Activated CD8-positive, alpha-beta T cell treated with anti-CD3 and anti-CD28 coated beads for 36 hours (primary cell): ENCODE results near the gene TTN. TPM values are rescaled to one million over a fixed set of nuclear protein-coding genes. Genes with fewer than 3 reads are reported as not detected.

Experiments used
- ATAC-seq: fragments of 200-7000 bp; cut with Tn5 transposase; one replicate; pipeline ENCODE4 v1.10.0; 2021; ENCODE audit warnings: mild to moderate bottlenecking, moderate library complexity
- CTCF ChIA-PET: fragments of 350-600 bp; sonication (Branson Sonifier 250); formaldehyde crosslinking; loops from one replicate; lab custom pipeline; 2021; ENCODE audit warnings: antibody characterized with exemption; lab: Charles Lee
- POLR2A ChIA-PET: fragments of 350-600 bp; sonication (Branson Sonifier 250); formaldehyde crosslinking; loops from one replicate; lab custom pipeline; 2021; ENCODE audit warnings: antibody characterized with exemption; lab: Charles Lee
- DNase-seq: peaks from one replicate; pipeline ENCODE4 v3.0.0-alpha.2; 2020
- H3K27ac Mint-ChIP-seq: one replicate; pipeline ENCODE4 v1.8.0; 2021; ENCODE audit warnings: mild to moderate bottlenecking, mixed read lengths
- H3K27me3 Mint-ChIP-seq: one replicate; pipeline ENCODE4 v1.8.0; 2021; ENCODE audit warnings: mixed read lengths
- H3K36me3 Mint-ChIP-seq: one replicate; pipeline ENCODE4 v1.8.0; 2021; ENCODE audit warnings: low read depth, mixed read lengths
- H3K4me1 Mint-ChIP-seq: one replicate; pipeline ENCODE4 v1.8.0; 2021; ENCODE audit warnings: low read depth, mixed read lengths
- H3K4me3 Mint-ChIP-seq: one replicate; pipeline ENCODE4 v1.8.0; 2021; ENCODE audit warnings: mild to moderate bottlenecking, moderate library complexity, mixed read lengths
- H3K9me3 Mint-ChIP-seq: one replicate; pipeline ENCODE4 v1.8.0; 2021; ENCODE audit warnings: mixed read lengths
- CTCF ChIP-seq: fragments of 200-600 bp; IDR thresholded peaks from one replicate; pipeline ENCODE4 v1.8.0; 2022; ENCODE audit warnings: antibody characterized with exemption, mild to moderate bottlenecking
- intact Hi-C: fragments of 100-400 bp; cut with micrococcal nuclease; formaldehyde crosslinking; loops from one replicate; pipeline ENCODE4 v1.10.0; 2022
- total RNA-seq, 2 experiments: library from RNA; stranded (reverse); gene quantifications; one replicate each; pipeline ENCODE4 v1.2.3, GENCODE V29; 2021

TTN gene
- total RNA-seq, 2 experiments from 2014 or later: 2.8 to 4.3 TPM

GRCh38 chr2:178828486-178828881, 21.3 kb upstream of the TTN start:
- no peak for DNase-seq
- no peak overlapping the region for H3K27ac Mint-ChIP-seq
- peaks cover 2% of the 10 kb centered on the region for H3K36me3 Mint-ChIP-seq
- no peak for ATAC-seq
- no peaks in the 10 kb centered on the region for H3K27me3 Mint-ChIP-seq
- H3K4me3 Mint-ChIP-seq: no peak overlapping the region
- H3K4me1 Mint-ChIP-seq: peaks cover 9% of the 10 kb centered on the region
- intact Hi-C loops: no loop called here
- H3K9me3 Mint-ChIP-seq: peaks cover 8% of the 10 kb centered on the region
- ChIA-PET POLR2A (no interaction called here), CTCF (interaction anchor here (0.8 kb wide), 1 partner anchor 62 kb away, joined by 4 read pairs; no protein-coding TSS in a partner anchor)
- no peak for TF ChIP-seq CTCF

GRCh38 chr2:178827739-178828485, 20.7 kb upstream of the TTN start:
- H3K36me3 Mint-ChIP-seq: peaks cover 2% of the 10 kb centered on the region
- TF ChIP-seq CTCF: no peak
- CTCF ChIA-PET: interaction anchor here (0.8 kb wide), 1 partner anchor 63 kb away, joined by 4 read pairs; no protein-coding TSS in a partner anchor
- POLR2A ChIA-PET: no interaction called here
- H3K4me1 Mint-ChIP-seq: peaks cover 9% of the 10 kb centered on the region
- H3K4me3 Mint-ChIP-seq: no peak overlapping the region
- no peaks in the 10 kb centered on the region for H3K27me3 Mint-ChIP-seq
- ATAC-seq (no peak), DNase-seq (no peak)
- intact Hi-C loops: no loop called here
- peaks cover 8% of the 10 kb centered on the region for H3K9me3 Mint-ChIP-seq
- no peak overlapping the region for H3K27ac Mint-ChIP-seq

- intact Hi-C loops: no loop called here
- Mint-ChIP-seq H3K27me3 (no peaks in the 10 kb centered on the region), H3K27ac (no peak overlapping the region), H3K36me3 (peaks cover 2% of the 10 kb centered on the region), H3K4me3 (no peak overlapping the region), H3K9me3 (peaks cover 8% of the 10 kb centered on the region), H3K4me1 (peaks cover 9% of the 10 kb centered on the region)
- ChIA-PET POLR2A (no interaction called here), CTCF (no interaction called here)
- no peak for ATAC-seq
- DNase-seq: no peak
- no peak for TF ChIP-seq CTCF
Observed at GRCh38 chr2:178827111-178827510, 19.9 kb upstream of the TTN start.

- intact Hi-C loops: no loop called here
- H3K4me1 Mint-ChIP-seq: peaks cover 13% of the 10 kb centered on the region
- TF ChIP-seq CTCF: no peak
- no peak for ATAC-seq
- H3K36me3 Mint-ChIP-seq: no peaks in the 10 kb centered on the region
- H3K4me3 Mint-ChIP-seq: no peak overlapping the region
- CTCF ChIA-PET: no interaction called here
- no peak overlapping the region for H3K27ac Mint-ChIP-seq
- POLR2A ChIA-PET: no interaction called here
- H3K27me3 Mint-ChIP-seq: no peaks in the 10 kb centered on the region
- peaks cover 9% of the 10 kb centered on the region for H3K9me3 Mint-ChIP-seq
- no peak for DNase-seq
Observed at GRCh38 chr2:178825183-178825582, 18.0 kb upstream of the TTN start.

GRCh38 chr2:178824181-178824580, 17.0 kb upstream of the TTN start:
- intact Hi-C loops: no loop called here
- ATAC-seq: no peak
- CTCF ChIA-PET: no interaction called here

More at GRCh38 chr2:178824181-178824580, 17.0 kb upstream of the TTN start:
- no peak overlapping the region for H3K4me3 Mint-ChIP-seq
- H3K4me1 Mint-ChIP-seq: peaks cover 13% of the 10 kb centered on the region
- H3K27me3 Mint-ChIP-seq: no peaks in the 10 kb centered on the region
- no peak overlapping the region for H3K27ac Mint-ChIP-seq
- H3K36me3 Mint-ChIP-seq: no peaks in the 10 kb centered on the region
- H3K9me3 Mint-ChIP-seq: peaks cover 9% of the 10 kb centered on the region
- DNase-seq: no peak
- TF ChIP-seq CTCF: no peak
- POLR2A ChIA-PET: no interaction called here
